Spleen (tissue), 7 donors: ENCODE measurements around the gene PACS1.

Experiments used
- POLR2A ChIP-seq, 3 donors: fragments of 450-650 bp; IDR thresholded peaks; one replicate each; pipeline ENCODE4 v1.5.1; 2017; ENCODE audit warnings: antibody characterized with exemption in 3 of 3, mild to moderate bottlenecking in 1 of 3
- POLR2AphosphoS5 ChIP-seq, 3 donors: sonication (generic); formaldehyde crosslinking; IDR thresholded peaks; one replicate each; pipeline ENCODE4 v1.5.1; 2017; ENCODE audit warnings: antibody characterized with exemption in 3 of 3
- TF ChIP-seq, protein P1 (sequence below), 11 experiments: fragments of 200-600 bp in 7 of 11; fragments of 450-650 bp in 4 of 11; sonication (generic) in 4 of 11; IDR thresholded peaks in 8 of 11; conservative IDR thresholded peaks in 3 of 11; 1 replicate in 7 of 11; 2 replicates in 4 of 11; pipeline versions ENCODE4 v1.4.0 to v1.8.0; 2016 to 2021; ENCODE audit warnings: antibody characterized with exemption in 11 of 11, inconsistent platforms in 4 of 11, mild to moderate bottlenecking in 1 of 11
- donor health status: DM: no; HTN: no; CAD: no; lungs with moderate emphysema.
- donor health status: DM: no; HTN: no; CAD: no.
- donor health status: DM: no; HTN: no; CAD: no.

DNA sequence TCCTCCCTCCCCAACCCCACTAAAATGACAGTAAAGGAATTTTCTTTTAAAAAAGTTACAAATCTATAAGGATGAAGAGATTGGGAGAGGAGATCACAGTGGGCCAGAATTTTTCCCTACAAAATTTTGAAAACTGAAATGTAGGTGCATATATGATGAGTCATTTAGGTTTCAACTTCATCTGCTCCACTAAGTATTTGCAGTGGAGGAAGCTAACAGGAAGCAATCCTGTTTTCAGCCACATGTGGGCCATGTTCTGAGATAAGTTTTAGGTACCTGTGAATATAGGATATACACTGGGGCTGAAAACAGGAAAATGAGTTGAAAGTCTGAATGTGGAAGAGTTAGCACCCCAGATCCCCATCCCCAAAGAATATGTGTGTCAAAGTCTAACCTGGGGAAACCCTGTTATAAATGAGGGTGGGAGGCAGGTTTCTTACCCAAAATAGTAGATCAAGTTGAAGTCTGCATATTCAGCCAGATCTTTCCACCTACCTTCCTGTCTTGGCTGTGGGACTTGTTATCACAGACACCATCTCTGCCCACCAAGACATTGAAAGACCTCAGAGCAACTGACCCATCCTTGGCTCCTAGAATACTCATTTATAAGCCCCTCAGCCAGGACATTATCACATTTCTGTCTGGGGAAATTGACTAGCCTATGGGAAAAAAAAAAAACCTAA, 87.3 kb downstream of the PACS1 start:
- TF ChIP-seq, protein P1, sequence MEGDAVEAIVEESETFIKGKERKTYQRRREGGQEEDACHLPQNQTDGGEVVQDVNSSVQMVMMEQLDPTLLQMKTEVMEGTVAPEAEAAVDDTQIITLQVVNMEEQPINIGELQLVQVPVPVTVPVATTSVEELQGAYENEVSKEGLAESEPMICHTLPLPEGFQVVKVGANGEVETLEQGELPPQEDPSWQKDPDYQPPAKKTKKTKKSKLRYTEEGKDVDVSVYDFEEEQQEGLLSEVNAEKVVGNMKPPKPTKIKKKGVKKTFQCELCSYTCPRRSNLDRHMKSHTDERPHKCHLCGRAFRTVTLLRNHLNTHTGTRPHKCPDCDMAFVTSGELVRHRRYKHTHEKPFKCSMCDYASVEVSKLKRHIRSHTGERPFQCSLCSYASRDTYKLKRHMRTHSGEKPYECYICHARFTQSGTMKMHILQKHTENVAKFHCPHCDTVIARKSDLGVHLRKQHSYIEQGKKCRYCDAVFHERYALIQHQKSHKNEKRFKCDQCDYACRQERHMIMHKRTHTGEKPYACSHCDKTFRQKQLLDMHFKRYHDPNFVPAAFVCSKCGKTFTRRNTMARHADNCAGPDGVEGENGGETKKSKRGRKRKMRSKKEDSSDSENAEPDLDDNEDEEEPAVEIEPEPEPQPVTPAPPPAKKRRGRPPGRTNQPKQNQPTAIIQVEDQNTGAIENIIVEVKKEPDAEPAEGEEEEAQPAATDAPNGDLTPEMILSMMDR (IDR thresholded peaks at IDR 0.05 in 8 of 11, conservative IDR thresholded peaks at IDR 0.05 in 3 of 11), result no peak
- no peak for TF ChIP-seq POLR2A (IDR thresholded peaks at IDR 0.05)
- no peak for TF ChIP-seq POLR2AphosphoS5 (IDR thresholded peaks at IDR 0.05)
